Measurements from ENCODE around the gene SAA1.
"Not testable (repeated sequence)": the region's sequence is repeated elsewhere in the genome, so short reads cannot be mapped to it uniquely, and the experiment has no call there.

GRCh38 chr11:18247191-18247581 lies 18.9 kb upstream of the SAA1 start:
- TF ChIP-seq, protein P1, sequence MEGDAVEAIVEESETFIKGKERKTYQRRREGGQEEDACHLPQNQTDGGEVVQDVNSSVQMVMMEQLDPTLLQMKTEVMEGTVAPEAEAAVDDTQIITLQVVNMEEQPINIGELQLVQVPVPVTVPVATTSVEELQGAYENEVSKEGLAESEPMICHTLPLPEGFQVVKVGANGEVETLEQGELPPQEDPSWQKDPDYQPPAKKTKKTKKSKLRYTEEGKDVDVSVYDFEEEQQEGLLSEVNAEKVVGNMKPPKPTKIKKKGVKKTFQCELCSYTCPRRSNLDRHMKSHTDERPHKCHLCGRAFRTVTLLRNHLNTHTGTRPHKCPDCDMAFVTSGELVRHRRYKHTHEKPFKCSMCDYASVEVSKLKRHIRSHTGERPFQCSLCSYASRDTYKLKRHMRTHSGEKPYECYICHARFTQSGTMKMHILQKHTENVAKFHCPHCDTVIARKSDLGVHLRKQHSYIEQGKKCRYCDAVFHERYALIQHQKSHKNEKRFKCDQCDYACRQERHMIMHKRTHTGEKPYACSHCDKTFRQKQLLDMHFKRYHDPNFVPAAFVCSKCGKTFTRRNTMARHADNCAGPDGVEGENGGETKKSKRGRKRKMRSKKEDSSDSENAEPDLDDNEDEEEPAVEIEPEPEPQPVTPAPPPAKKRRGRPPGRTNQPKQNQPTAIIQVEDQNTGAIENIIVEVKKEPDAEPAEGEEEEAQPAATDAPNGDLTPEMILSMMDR (conservative IDR thresholded peaks at IDR 0.05): not testable (repeated sequence)
- TF ChIP-seq ZFX (IDR thresholded peaks at IDR 0.05): not testable (repeated sequence)

Data from C4-2B (cell line).